ENCODE data around the gene GYS1.
A peak's percentile ranks its signal among the peaks of the same experiment; 100 is the strongest.

DNA sequence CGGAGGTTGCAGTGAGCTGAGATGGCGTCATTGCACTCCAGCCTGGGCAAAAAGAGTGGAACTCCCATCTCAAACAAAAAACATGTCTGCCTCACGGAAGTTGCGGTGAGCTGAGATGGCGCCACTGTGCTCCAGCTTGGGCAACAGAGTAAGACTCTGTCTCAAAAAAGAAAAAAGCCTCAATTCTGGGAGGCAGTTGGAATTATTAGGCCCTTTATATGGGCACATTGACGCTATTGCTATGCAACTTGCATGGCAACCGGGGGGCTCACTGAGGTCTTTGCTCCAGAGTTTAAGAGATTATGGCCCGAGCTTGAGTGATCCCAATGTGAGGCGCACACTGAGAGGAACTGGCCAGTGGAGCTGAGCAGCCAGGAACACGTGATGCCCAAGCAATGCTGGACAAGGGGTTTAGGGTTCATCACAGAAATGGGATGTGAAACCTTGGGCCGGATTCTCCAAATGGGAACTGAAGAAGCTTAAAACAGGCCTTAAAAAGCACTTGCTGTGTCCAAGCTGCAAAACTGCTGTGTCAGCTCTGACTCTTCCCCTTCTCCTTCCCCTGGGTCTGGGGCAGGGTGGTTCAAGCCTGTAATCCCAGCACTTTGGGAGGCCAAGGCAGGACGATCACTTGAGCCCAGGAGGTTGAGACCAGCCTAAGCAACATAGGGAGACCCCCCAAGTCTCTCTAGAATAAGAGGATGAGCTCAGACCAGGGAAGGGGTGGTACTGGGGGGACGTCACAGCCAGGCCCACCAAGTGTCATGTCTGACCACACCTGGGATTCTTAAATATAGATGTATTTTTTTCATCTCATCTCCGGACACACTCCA lies 25.5 kb downstream of the GYS1 start:
- TF ChIP-seq POLR2A (IDR thresholded peaks at IDR 0.05; ENCODE audit: low read length), result peak; percentile 79
- no peak for TF ChIP-seq GATA1 (IDR thresholded peaks at IDR 0.05; ENCODE audit: low read depth, low read length)

Data from erythroblast (primary cell).